Measurements from ENCODE around the gene SLC10A4. TPM values are rescaled to one million over a fixed set of nuclear protein-coding genes. Genes with fewer than 3 reads are reported as not detected.

The SLC10A4 gene
- total and polyA plus RNA-seq, 2 of the 8 experiments (the other 6 are each of a cell fraction or from before 2014, with no cell fraction given), result 4.5 to 5.6 TPM

DNA sequence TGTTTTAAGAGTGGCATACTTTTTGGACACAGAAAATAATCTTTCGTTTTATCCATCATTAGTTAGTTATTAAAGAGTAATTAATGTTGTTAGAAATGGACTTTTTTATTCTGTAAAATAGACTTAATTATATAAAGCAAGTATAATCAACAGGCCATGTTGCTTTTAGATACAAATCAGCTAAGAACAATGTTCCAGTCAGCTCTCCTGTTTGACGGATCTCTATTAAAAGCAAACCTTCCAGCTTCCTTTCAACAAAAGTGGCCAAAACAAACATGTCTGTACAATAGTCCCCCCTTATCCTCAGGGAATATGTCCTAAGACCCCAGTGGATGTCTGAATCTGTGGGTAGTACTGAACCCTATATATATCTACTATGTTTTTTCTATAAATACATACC, 4.9 kb upstream of the SLC10A4 start:
- no peak overlapping the region for H3K27ac ChIP-seq (ENCODE audit: low read depth, low read length)
- no peak overlapping the region for H2BK12ac ChIP-seq (ENCODE audit: low read depth, low read length)
- H3K79me1 ChIP-seq (ENCODE audit: low read depth, low read length), result no peaks in the 10 kb centered on the region
- no peak overlapping the region for H3K4ac ChIP-seq (replicated peaks; ENCODE audit: insufficient read length, low read depth, low read length)
- H3K4me2 ChIP-seq (ENCODE audit: insufficient read depth in 1 of 2, low read depth in 2 of 2, low read length in 2 of 2), result no peak overlapping the region
- no peak overlapping the region for H2BK20ac ChIP-seq (ENCODE audit: low read length)
- H3K14ac ChIP-seq (ENCODE audit: insufficient read length), result no peak overlapping the region
- no peaks in the 10 kb centered on the region; the same call in 1 of the 2 replicates for H3K23me2 ChIP-seq (ENCODE audit: low read depth, low read length)
- DNase-seq (ENCODE audit: low read depth in 1 of 2, low spot score in 2 of 2) (no peak), FAIRE-seq (no peak)
- H3K79me2 ChIP-seq (ENCODE audit: control insufficient read depth in 1 of 2, insufficient read depth in 2 of 2, low read length in 2 of 2), result no peaks in the 10 kb centered on the region
- no peak overlapping the region for H3K18ac ChIP-seq (ENCODE audit: extremely low read depth, low read length)
- H2BK5ac ChIP-seq (ENCODE audit: low read depth, low read length), result no peak overlapping the region
- no peaks in the 10 kb centered on the region for H3K36me3 ChIP-seq (ENCODE audit: control insufficient read depth in 2 of 4, insufficient read depth in 4 of 4, low read length in 3 of 4)
- no peak overlapping the region for H4K91ac ChIP-seq (replicated peaks; ENCODE audit: insufficient read length, low read length)
- no peak overlapping the region for H2BK120ac ChIP-seq (replicated peaks; ENCODE audit: low read depth, low read length)
- ChIA-PET POLR2A (ENCODE audit: partially characterized antibody) (no interaction called here), CTCF (ENCODE audit: partially characterized antibody) (interaction anchor here (0.6 kb wide), 1 partner anchor 58 kb away, joined by 3 read pairs; no protein-coding TSS in a partner anchor)
- no peak overlapping the region for H3K56ac ChIP-seq (replicated peaks; ENCODE audit: insufficient read length, low read depth, low read length)
- H2AK5ac ChIP-seq (ENCODE audit: low read depth, low read length), result no peak overlapping the region
- WGBS, 2 experiments (ENCODE audit: extremely low coverage in 1 of 2, insufficient coverage in 1 of 2, insufficient read length in 1 of 2, insufficient replicate concordance in 2 of 2, low coverage in 1 of 2, low lambda C conversion rate in 2 of 2, missing lambda C conversion rate in 1 of 2), result 87% methylated on average over 2 of the region's 2 CpGs; no CpG with 5 or more reads in 1 of the 2 experiments
- H3K4me1 ChIP-seq (replicated peaks in 1 of 4; ENCODE audit: control insufficient read depth in 3 of 4, insufficient read depth in 4 of 4, low read length in 3 of 4), result peaks cover 0 to 6% (median 4%) of the 10 kb centered on the region in 4 experiments; a peak in 5 of 7 replicates
- no peaks in the 10 kb centered on the region for H3K9me3 ChIP-seq (ENCODE audit: insufficient read depth in 2 of 2, low read depth in 1 of 2, low read length in 1 of 2)
- TF ChIP-seq TAF7 (optimal IDR thresholded peaks at IDR 0.05; ENCODE audit: borderline replicate concordance, low read depth, low read length), result no peak
- TF ChIP-seq, protein P1, sequence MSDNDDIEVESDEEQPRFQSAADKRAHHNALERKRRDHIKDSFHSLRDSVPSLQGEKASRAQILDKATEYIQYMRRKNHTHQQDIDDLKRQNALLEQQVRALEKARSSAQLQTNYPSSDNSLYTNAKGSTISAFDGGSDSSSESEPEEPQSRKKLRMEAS (IDR thresholded peaks at IDR 0.05), result no peak
- no peak for TF ChIP-seq HDAC2 (IDR thresholded peaks at IDR 0.05; ENCODE audit: borderline replicate concordance in 1 of 2, low read depth in 2 of 2, low read length in 2 of 2)
- TF ChIP-seq SIRT6 (IDR thresholded peaks at IDR 0.05; ENCODE audit: low read length), result no peak
- TF ChIP-seq, protein P2, sequence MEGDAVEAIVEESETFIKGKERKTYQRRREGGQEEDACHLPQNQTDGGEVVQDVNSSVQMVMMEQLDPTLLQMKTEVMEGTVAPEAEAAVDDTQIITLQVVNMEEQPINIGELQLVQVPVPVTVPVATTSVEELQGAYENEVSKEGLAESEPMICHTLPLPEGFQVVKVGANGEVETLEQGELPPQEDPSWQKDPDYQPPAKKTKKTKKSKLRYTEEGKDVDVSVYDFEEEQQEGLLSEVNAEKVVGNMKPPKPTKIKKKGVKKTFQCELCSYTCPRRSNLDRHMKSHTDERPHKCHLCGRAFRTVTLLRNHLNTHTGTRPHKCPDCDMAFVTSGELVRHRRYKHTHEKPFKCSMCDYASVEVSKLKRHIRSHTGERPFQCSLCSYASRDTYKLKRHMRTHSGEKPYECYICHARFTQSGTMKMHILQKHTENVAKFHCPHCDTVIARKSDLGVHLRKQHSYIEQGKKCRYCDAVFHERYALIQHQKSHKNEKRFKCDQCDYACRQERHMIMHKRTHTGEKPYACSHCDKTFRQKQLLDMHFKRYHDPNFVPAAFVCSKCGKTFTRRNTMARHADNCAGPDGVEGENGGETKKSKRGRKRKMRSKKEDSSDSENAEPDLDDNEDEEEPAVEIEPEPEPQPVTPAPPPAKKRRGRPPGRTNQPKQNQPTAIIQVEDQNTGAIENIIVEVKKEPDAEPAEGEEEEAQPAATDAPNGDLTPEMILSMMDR (IDR thresholded peaks at IDR 0.05; ENCODE audit: control extremely low read depth in 1 of 3, insufficient read depth in 1 of 3, low read depth in 1 of 3, low read length in 3 of 3), result no peak
- TF ChIP-seq SIN3A (conservative IDR thresholded peaks at IDR 0.05 in 1 of 2, IDR thresholded peaks at IDR 0.05 in 1 of 2; ENCODE audit: low read depth in 1 of 2, low read length in 2 of 2), result no peak
- TF ChIP-seq, protein P3, sequence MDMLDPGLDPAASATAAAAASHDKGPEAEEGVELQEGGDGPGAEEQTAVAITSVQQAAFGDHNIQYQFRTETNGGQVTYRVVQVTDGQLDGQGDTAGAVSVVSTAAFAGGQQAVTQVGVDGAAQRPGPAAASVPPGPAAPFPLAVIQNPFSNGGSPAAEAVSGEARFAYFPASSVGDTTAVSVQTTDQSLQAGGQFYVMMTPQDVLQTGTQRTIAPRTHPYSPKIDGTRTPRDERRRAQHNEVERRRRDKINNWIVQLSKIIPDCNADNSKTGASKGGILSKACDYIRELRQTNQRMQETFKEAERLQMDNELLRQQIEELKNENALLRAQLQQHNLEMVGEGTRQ (IDR thresholded peaks at IDR 0.05; ENCODE audit: low read length), result no peak
- TF ChIP-seq CHD1 (IDR thresholded peaks at IDR 0.05; ENCODE audit: low read depth, low read length), result no peak
- H3K9ac ChIP-seq (replicated peaks in 1 of 4; ENCODE audit: extremely low read depth in 1 of 4, low read depth in 3 of 4, low read length in 3 of 4), result no peak overlapping the region
- H3K23ac ChIP-seq (ENCODE audit: insufficient read length), result no peak overlapping the region
- no peak overlapping the region for H4K5ac ChIP-seq (ENCODE audit: insufficient read length, low read depth, low read length)
- H4K8ac ChIP-seq (ENCODE audit: extremely low read depth, insufficient read depth, low read length), result no peak overlapping the region
- no peak overlapping the region for H2AFZ ChIP-seq (ENCODE audit: low read length)
- no peak overlapping the region for H3K4me3 ChIP-seq (ENCODE audit: extremely low read depth in 1 of 4, insufficient read depth in 2 of 4, low read depth in 3 of 4, low read length in 4 of 4)
- no peaks in the 10 kb centered on the region for H4K20me1 ChIP-seq (replicated peaks in 1 of 2; ENCODE audit: control insufficient read depth in 1 of 2, insufficient read depth in 2 of 2, low read length in 2 of 2)
- H3K27me3 ChIP-seq (replicated peaks in 1 of 4; ENCODE audit: control insufficient read depth in 3 of 4, extremely low read depth in 1 of 4, insufficient read depth in 3 of 4, low read length in 3 of 4), result peaks cover 1 to 19% (median 16%) of the 10 kb centered on the region in 4 experiments
- no peak overlapping the region for H2BK15ac ChIP-seq (ENCODE audit: low read length)
